ENCODE data around the gene GM2A. TPM values are rescaled to one million over a fixed set of nuclear protein-coding genes. Genes with fewer than 3 reads are reported as not detected.
"Not testable (repeated sequence)": the region's sequence is repeated elsewhere in the genome, so short reads cannot be mapped to it uniquely, and the experiment has no call there.

GM2A gene
- total and polyA plus RNA-seq, 5 donors from 2014 or later: 4.7 to 12.0 (median 6.2) TPM

DNA sequence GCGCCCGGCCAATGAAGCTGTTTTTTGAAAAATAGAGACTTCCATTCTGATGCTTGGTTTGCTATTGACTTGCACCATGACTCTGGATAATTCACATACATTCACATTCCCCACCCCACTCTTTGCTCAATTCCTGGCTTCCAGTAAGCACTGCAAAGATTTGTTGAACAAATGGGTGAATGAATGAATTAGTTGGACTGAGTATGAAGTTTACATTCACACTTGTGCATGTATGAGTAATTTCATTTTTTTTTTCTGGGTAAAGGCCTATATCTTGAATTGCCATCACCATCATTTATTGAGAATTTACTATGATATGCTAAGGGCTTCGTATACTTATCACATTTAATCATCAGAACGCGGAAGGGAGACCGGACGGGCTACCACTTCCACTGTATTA, 15.3 kb upstream of the GM2A start:
- Histone ChIP-seq H3K36me3 (ENCODE audit: control insufficient read depth, insufficient read depth, low read length) (no peaks in the 10 kb centered on the region), H3K9me3 (ENCODE audit: control insufficient read depth in 2 of 2, low read length in 2 of 2) (no peaks in the 10 kb centered on the region), H3K27ac (ENCODE audit: insufficient read depth, low read length, poor library complexity, severe bottlenecking) (no peak overlapping the region), H3K27me3 (ENCODE audit: control insufficient read depth, insufficient read depth, low read length) (no peaks in the 10 kb centered on the region), H3K4me1 (ENCODE audit: control insufficient read depth, insufficient read depth, low read length, poor library complexity, severe bottlenecking) (peaks cover 22% of the 10 kb centered on the region), H3K4me3 (ENCODE audit: low read depth, low read length) (no peak overlapping the region)
- DNase-seq (no peak), ATAC-seq (ENCODE audit: low read depth in 2 of 2) (no peak)
- Mint-ChIP-seq H3K4me3 (peak overlapping the region in 1 of 4 donors; percentile 74), H3K4me1 (peaks cover 10 to 59% (median 32%) of the 10 kb centered on the region in 4 donors), H3K27me3 (no peaks in the 10 kb centered on the region), H3K9me3 (no peaks in the 10 kb centered on the region), H3K27ac (no peak overlapping the region), H3K36me3 (no peaks in the 10 kb centered on the region)

DNA sequence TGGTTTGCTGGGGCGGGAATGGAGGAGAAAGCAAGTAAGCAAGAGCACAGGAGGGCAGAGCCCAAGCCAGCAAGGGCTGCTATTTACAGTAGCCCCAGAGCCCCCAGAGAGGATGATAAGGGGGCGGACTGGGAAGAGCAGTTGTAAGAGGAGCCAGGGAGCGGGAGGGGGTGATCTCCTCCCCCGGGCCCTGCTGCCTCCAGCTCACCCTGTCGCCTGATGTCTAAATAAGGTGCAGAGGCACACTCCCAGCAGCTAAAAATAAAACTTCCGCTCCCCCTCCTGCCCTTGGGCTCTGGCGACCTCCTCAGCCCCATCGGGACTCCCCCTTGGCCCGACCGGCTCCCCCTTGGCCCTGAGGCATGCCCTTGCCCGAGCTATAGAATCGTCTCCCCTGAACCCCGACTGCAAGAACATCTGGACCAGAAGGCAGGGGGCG, 14.7 kb upstream of the GM2A start:
- Mint-ChIP-seq H3K27ac (peak overlapping the region in 1 of 3 donors; percentile 71), H3K4me3 (peak overlapping the region in 3 of 4 donors; percentile 30 to 63 (median 48))

GRCh38 chr5:151239237-151239861, 13.6 kb upstream of the GM2A start:
- no peaks in the 10 kb centered on the region for H3K27me3 Mint-ChIP-seq
- no peaks in the 10 kb centered on the region for H3K27me3 ChIP-seq (ENCODE audit: control insufficient read depth, insufficient read depth, low read length)
- no peaks in the 10 kb centered on the region for H3K9me3 ChIP-seq (ENCODE audit: control insufficient read depth in 2 of 2, low read length in 2 of 2)
- H3K27ac ChIP-seq (ENCODE audit: insufficient read depth, low read length, poor library complexity, severe bottlenecking): no peak overlapping the region
- peaks cover 36% of the 10 kb centered on the region for H3K4me1 ChIP-seq (ENCODE audit: control insufficient read depth, insufficient read depth, low read length, poor library complexity, severe bottlenecking)
- H3K4me1 Mint-ChIP-seq: peaks cover 13 to 70% (median 35%) of the 10 kb centered on the region in 4 donors
- H3K36me3 Mint-ChIP-seq: no peaks in the 10 kb centered on the region
- peak in 2 of 3 donors; percentile 22 to 31 for DNase-seq
- no peaks in the 10 kb centered on the region for H3K9me3 Mint-ChIP-seq
- no peak overlapping the region for H3K4me3 ChIP-seq (ENCODE audit: low read depth, low read length)
- H3K36me3 ChIP-seq (ENCODE audit: control insufficient read depth, insufficient read depth, low read length): no peaks in the 10 kb centered on the region
- peak overlapping the region in 2 of 3 donors; percentile 25 to 52 for H3K27ac Mint-ChIP-seq
- peak in 1 of 2 donors; percentile 63 for ATAC-seq (ENCODE audit: low read depth in 2 of 2)
- H3K4me3 Mint-ChIP-seq: peak overlapping the region in 1 of 4 donors; percentile 78

More for the DNA sequence above, 14.7 kb upstream of the GM2A start:
- DNase-seq (no peak), ATAC-seq (ENCODE audit: low read depth in 2 of 2) (no peak)
- H3K36me3 Mint-ChIP-seq: no peaks in the 10 kb centered on the region
- no peak overlapping the region for H3K27ac ChIP-seq (ENCODE audit: insufficient read depth, low read length, poor library complexity, severe bottlenecking)
- no peaks in the 10 kb centered on the region for H3K36me3 ChIP-seq (ENCODE audit: control insufficient read depth, insufficient read depth, low read length)
- no peak overlapping the region for H3K4me3 ChIP-seq (ENCODE audit: low read depth, low read length)
- H3K9me3 ChIP-seq (ENCODE audit: control insufficient read depth in 2 of 2, low read length in 2 of 2): no peaks in the 10 kb centered on the region
- H3K27me3 Mint-ChIP-seq: no peaks in the 10 kb centered on the region
- H3K4me1 Mint-ChIP-seq: peaks cover 12 to 65% (median 32%) of the 10 kb centered on the region in 4 donors
- no peaks in the 10 kb centered on the region for H3K9me3 Mint-ChIP-seq
- peaks cover 28% of the 10 kb centered on the region for H3K4me1 ChIP-seq (ENCODE audit: control insufficient read depth, insufficient read depth, low read length, poor library complexity, severe bottlenecking)
- no peaks in the 10 kb centered on the region for H3K27me3 ChIP-seq (ENCODE audit: control insufficient read depth, insufficient read depth, low read length)

DNA sequence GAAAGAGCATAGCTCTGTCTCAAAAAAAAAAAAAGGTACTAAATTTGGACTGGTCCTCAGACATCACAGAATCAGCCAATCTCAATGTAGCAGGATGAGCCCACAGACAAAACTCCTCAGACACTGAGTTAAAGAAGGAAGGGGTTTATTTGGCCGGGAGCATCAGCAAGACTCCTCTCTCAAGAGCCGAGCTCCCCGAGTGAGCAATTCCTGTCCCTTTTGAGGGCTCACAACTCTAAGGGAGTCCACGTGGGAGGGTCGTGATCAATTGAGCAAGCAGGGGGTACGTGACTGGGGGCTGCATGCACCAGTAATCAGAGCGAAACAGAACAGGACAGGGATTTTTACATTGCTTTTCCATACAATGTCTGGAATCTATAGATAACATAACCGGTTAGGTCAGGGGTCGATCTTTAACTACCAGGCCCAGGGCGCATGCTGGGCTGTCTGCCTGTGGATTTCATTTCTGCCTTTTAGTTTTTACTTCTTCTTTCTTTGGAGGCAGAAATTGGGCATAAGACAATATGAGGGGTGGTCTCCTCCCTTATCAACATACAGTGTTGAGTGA, 12.6 kb upstream of the GM2A start:
- H3K4me3 Mint-ChIP-seq; DNase-seq; H3K9me3 Mint-ChIP-seq; H3K27ac ChIP-seq (ENCODE audit: insufficient read depth, low read length, poor library complexity, severe bottlenecking); H3K27me3 Mint-ChIP-seq; ATAC-seq (ENCODE audit: low read depth in 2 of 2); H3K9me3 ChIP-seq (ENCODE audit: control insufficient read depth in 2 of 2, low read length in 2 of 2); H3K36me3 ChIP-seq (ENCODE audit: control insufficient read depth, insufficient read depth, low read length); H3K4me3 ChIP-seq (ENCODE audit: low read depth, low read length); H3K27me3 ChIP-seq (ENCODE audit: control insufficient read depth, insufficient read depth, low read length); H3K36me3 Mint-ChIP-seq: not testable (repeated sequence)
- peaks cover 10 to 65% (median 32%) of the 10 kb centered on the region in 4 donors for H3K4me1 Mint-ChIP-seq
- peaks cover 28% of the 10 kb centered on the region for H3K4me1 ChIP-seq (ENCODE audit: control insufficient read depth, insufficient read depth, low read length, poor library complexity, severe bottlenecking)
- H3K27ac Mint-ChIP-seq: peak overlapping the region in 2 of 3 donors; percentile 52 to 85

DNA sequence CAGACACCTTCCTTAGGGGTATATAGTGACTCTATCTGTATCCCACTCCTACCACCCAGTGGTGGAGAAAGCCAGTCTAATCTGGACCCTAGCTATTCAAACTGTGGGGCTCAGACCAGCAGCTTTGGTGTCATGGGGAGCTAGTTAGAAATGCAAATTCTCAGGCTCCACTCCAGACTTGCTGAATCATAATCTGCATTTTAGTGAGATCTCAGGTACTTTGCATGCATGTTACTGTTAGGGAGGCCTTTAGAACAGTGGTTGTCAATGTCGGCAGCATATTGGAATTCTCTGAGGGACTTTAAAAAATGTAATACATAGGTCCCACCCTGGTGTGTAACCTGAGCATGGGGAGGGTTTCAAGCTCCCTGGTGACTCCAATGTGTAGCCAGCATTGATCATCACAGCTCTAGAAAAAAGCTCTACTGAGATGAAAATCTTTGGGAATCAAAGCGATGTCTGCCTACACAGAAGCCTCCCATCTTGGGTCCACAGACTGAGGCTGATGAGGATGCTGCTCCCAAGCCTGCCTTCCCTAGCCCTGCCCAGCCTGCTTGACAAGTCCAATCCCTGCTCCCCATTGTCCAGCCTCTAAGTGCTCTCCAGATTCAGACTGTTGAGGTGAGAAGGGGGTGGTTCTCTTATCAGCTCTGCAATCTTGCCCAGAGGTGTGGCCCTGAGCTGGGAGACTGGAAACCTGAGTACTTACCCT, 11.9 kb upstream of the GM2A start:
- Histone ChIP-seq H3K4me3 (ENCODE audit: low read depth, low read length) (no peak overlapping the region), H3K9me3 (ENCODE audit: control insufficient read depth in 2 of 2, low read length in 2 of 2) (no peaks in the 10 kb centered on the region), H3K36me3 (ENCODE audit: control insufficient read depth, insufficient read depth, low read length) (no peaks in the 10 kb centered on the region), H3K27me3 (ENCODE audit: control insufficient read depth, insufficient read depth, low read length) (no peaks in the 10 kb centered on the region), H3K4me1 (ENCODE audit: control insufficient read depth, insufficient read depth, low read length, poor library complexity, severe bottlenecking) (peaks cover 28% of the 10 kb centered on the region), H3K27ac (ENCODE audit: insufficient read depth, low read length, poor library complexity, severe bottlenecking) (no peak overlapping the region)
- no peaks in the 10 kb centered on the region for H3K27me3 Mint-ChIP-seq
- no peak overlapping the region for H3K4me3 Mint-ChIP-seq
- no peaks in the 10 kb centered on the region for H3K9me3 Mint-ChIP-seq
- H3K4me1 Mint-ChIP-seq: peaks cover 10 to 69% (median 32%) of the 10 kb centered on the region in 4 donors
- DNase-seq (no peak), ATAC-seq (ENCODE audit: low read depth in 2 of 2) (no peak)
- no peak overlapping the region for H3K27ac Mint-ChIP-seq
- H3K36me3 Mint-ChIP-seq: no peaks in the 10 kb centered on the region

DNA sequence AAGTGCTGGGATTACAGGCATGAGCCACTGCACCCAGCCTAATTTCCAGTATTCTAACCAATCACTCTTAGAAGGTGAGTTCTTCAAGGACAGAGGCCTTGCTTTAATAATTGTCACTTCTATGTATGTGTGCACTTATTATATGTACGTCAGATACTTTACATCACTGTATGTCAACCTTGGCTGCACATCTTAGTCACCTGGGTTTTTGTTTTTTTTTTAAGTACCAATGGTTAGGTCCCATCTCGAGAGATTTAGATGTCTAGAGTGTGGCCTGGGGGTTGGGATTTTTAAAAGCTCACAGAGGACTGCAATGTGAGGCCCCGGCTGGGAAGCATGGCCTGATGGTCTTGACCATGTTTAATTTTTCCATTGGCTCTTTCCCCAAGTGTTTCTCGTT, 9.9 kb upstream of the GM2A start:
- H3K27me3 ChIP-seq (ENCODE audit: control insufficient read depth, insufficient read depth, low read length): no peaks in the 10 kb centered on the region
- Mint-ChIP-seq H3K9me3 (no peaks in the 10 kb centered on the region), H3K4me1 (peaks cover 10 to 65% (median 33%) of the 10 kb centered on the region in 4 donors), H3K27me3 (no peaks in the 10 kb centered on the region), H3K36me3 (no peaks in the 10 kb centered on the region), H3K27ac (peak overlapping the region; percentile 63 to 84 (median 68)), H3K4me3 (peak overlapping the region in 2 of 4 donors; percentile 18 to 53)
- H3K27ac ChIP-seq (ENCODE audit: insufficient read depth, low read length, poor library complexity, severe bottlenecking): peak overlapping the region; percentile 59
- DNase-seq (no peak), ATAC-seq (ENCODE audit: low read depth in 2 of 2) (peak in 1 of 2 donors; percentile 15)
- H3K4me3 ChIP-seq (ENCODE audit: low read depth, low read length): peak overlapping the region; percentile 48
- H3K9me3 ChIP-seq (ENCODE audit: control insufficient read depth in 2 of 2, low read length in 2 of 2): no peaks in the 10 kb centered on the region
- H3K36me3 ChIP-seq (ENCODE audit: control insufficient read depth, insufficient read depth, low read length): no peaks in the 10 kb centered on the region
- H3K4me1 ChIP-seq (ENCODE audit: control insufficient read depth, insufficient read depth, low read length, poor library complexity, severe bottlenecking): peaks cover 28% of the 10 kb centered on the region

DNA sequence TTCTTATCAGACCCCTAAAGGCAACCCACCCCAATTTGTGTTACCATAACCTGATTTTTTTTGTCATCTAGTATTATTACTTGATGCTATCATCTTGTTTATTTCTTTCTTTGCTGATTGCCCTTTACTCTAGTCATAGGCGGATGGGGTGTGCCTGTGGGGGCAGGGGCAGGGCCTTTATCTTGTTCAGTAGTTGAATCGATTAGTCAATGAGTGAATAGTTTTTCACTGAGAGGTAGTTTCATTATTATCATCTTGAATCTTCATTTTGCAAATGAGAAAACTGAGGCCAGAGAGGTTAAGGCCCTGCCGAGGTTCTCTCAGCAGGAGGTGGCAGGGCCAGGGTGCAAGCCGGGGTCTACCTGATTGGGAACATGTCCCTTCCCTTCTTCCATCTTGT, 9.4 kb upstream of the GM2A start:
- H3K9me3 Mint-ChIP-seq: no peaks in the 10 kb centered on the region
- H3K4me1 Mint-ChIP-seq: peaks cover 10 to 62% (median 31%) of the 10 kb centered on the region in 4 donors
- peak overlapping the region; percentile 59 for H3K27ac ChIP-seq (ENCODE audit: insufficient read depth, low read length, poor library complexity, severe bottlenecking)
- H3K9me3 ChIP-seq (ENCODE audit: control insufficient read depth in 2 of 2, low read length in 2 of 2): no peaks in the 10 kb centered on the region
- no peaks in the 10 kb centered on the region for H3K36me3 ChIP-seq (ENCODE audit: control insufficient read depth, insufficient read depth, low read length)
- H3K4me3 ChIP-seq (ENCODE audit: low read depth, low read length): peak overlapping the region; percentile 48
- H3K4me1 ChIP-seq (ENCODE audit: control insufficient read depth, insufficient read depth, low read length, poor library complexity, severe bottlenecking): peaks cover 28% of the 10 kb centered on the region
- no peaks in the 10 kb centered on the region for H3K36me3 Mint-ChIP-seq
- ATAC-seq (ENCODE audit: low read depth in 2 of 2) (peak; percentile 65 to 82), DNase-seq (peak in 2 of 3 donors; percentile 34 to 80)
- H3K27me3 ChIP-seq (ENCODE audit: control insufficient read depth, insufficient read depth, low read length): no peaks in the 10 kb centered on the region
- no peaks in the 10 kb centered on the region for H3K27me3 Mint-ChIP-seq
- H3K4me3 Mint-ChIP-seq: peak overlapping the region; percentile 18 to 66 (median 36)
- H3K27ac Mint-ChIP-seq: peak overlapping the region; percentile 63 to 95 (median 84)

Data from CD4-positive, CD25-positive, alpha-beta regulatory T cell (primary cell).